HUES6 (cell line): Measurements from ENCODE around the gene PARD3.
"Not testable (repeated sequence)": the region's sequence is repeated elsewhere in the genome, so short reads cannot be mapped to it uniquely, and the experiment has no call there.

ENCODE experiments used
- H3K27ac ChIP-seq: 2 replicates; pipeline ENCODE4 v1.7.0; 2013; ENCODE audit warnings: low read depth, mild to moderate bottlenecking, low read length, inconsistent platforms
- H3K27me3 ChIP-seq: 2 replicates; pipeline ENCODE4 v1.6.1; 2013; ENCODE audit warnings: low read length; ENCODE audit not compliant: control insufficient read depth, insufficient read depth
- H3K36me3 ChIP-seq: 2 replicates; pipeline ENCODE4 v1.6.1; 2013; ENCODE audit warnings: low read length; ENCODE audit not compliant: control insufficient read depth, insufficient read depth
- H3K4me1 ChIP-seq: 2 replicates; pipeline ENCODE4 v1.6.1; 2013; ENCODE audit warnings: low read length; ENCODE audit not compliant: control insufficient read depth, insufficient read depth
- H3K4me3 ChIP-seq: 2 replicates; pipeline ENCODE4 v1.5.1; 2013; ENCODE audit warnings: low read depth, low read length
- H3K9ac ChIP-seq: one replicate; pipeline ENCODE4 v1.6.1; 2013; ENCODE audit warnings: mild to moderate bottlenecking, low read length
- H3K9me3 ChIP-seq: 2 replicates; pipeline ENCODE4 v1.6.1; 2013; ENCODE audit warnings: low read depth, low read length; ENCODE audit not compliant: control insufficient read depth, insufficient read depth

PARD3 gene

DNA sequence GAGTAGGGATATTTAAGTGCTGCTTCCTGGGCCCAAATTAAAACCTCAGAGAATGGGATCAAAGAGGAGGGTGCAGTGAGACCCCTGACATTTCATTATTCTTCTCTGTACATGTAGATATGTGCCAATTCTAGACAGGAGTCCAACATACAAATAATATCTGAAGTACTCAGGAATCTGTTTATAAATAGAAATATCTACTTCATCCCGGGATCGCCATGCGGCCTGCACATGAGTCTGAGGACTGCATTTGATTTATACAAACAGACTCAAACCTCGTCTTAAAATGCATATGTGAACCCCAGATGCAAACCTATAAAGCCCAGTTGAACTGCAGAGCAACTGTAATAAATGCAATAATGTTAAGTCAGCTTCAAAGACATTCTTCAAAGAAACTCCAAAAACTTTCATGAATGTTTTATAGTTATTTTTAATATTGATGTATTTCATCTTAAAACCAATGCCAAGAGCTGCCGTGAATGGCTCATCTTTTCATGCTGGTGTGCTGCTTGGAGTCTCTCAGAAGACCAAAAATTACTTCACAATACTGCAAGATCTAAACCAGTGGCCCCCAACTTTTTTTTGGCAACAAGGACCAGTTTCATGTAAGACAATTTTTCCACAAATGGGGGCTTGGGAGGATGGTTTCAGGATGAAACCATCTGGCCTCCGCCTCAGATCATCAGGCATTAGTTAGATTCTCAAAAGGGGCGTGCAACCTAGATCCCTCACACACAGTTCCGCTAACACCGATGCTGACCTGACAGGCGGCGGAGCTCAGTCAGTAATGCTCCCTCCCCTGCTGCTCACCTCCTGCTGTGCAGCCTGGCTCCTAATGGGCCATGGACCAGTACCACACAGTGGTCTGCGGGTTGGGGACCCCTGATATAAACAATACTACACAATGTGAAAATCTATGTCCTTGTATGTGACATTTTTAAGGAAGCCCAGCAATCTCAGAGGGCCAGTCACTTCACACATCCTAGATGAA lies 166.9 kb downstream of the PARD3 start:
- H3K4me1 ChIP-seq, result peaks cover 38% of the 10 kb centered on the region
- no peaks in the 10 kb centered on the region for H3K9me3 ChIP-seq
- no peak overlapping the region for H3K9ac ChIP-seq

DNA sequence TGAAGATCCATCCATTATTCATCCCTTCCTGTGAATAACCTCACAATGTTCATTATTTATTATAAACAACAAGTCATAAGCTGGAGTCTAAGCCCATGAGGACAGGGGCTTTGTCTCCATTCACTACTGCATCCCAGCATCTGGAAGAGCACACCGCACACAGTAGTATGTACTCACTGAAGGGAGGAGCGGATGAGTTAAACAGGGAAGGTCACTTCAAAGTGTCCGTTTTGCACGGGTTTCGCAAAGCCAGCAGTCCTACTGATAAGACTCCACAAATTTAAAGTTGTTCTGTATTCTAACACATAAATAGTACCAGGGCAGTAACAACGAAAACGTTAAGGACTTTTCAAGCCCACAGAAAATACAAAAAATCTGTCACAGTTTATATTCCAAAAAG lies 167.9 kb downstream of the PARD3 start:
- Histone ChIP-seq H3K4me1 (peaks cover 32% of the 10 kb centered on the region), H3K27ac (no peak overlapping the region), H3K9me3 (no peaks in the 10 kb centered on the region), H3K27me3 (no peaks in the 10 kb centered on the region), H3K4me3 (no peak overlapping the region), H3K9ac (no peak overlapping the region), H3K36me3 (no peaks in the 10 kb centered on the region)

More for the DNA sequence above, 166.9 kb downstream of the PARD3 start:
- H3K4me3 ChIP-seq, result no peak overlapping the region
- no peaks in the 10 kb centered on the region for H3K36me3 ChIP-seq
- H3K27me3 ChIP-seq, result no peaks in the 10 kb centered on the region
- no peak overlapping the region for H3K27ac ChIP-seq

DNA sequence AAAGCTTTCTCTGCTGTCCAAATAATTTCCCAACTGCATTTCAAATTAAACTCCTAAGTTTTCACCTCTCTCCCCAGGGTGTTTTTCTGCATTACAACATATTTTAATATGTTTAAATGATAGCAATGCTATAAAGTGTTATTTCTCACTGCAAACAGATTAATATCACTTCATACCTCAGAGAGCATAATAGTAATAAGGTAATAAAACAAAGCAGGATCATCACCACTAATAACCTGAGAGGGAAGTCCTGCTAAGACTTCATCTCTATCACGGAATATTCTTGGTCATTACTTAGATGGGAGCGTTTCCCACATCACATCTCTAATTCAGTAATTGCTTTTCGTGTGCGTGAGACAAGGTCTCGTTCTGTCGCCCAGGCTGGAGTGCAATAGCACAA lies 168.8 kb downstream of the PARD3 start:
- Histone ChIP-seq H3K4me3 (no peak overlapping the region), H3K4me1 (peaks cover 28% of the 10 kb centered on the region), H3K9me3 (no peaks in the 10 kb centered on the region), H3K9ac (no peak overlapping the region), H3K27me3 (no peaks in the 10 kb centered on the region), H3K27ac (no peak overlapping the region), H3K36me3 (no peaks in the 10 kb centered on the region)

DNA sequence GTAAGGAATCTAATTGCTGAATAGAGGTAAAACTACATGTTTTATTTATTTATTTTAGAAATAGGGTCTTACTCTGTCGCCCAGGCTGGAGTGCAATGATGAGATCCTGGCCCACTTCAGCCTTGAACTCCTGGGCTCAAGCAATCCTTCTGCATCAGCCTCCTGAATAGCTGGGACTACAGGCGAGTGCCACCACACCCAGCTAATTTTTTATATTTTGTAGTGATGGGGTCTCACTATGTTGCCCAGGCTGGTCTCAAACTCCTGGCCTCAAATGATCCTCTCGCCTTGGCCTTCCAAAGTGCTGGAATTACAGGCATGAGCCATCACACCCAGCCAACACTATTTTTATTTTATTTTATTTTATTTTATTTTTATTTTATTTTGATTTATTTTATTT lies 170.3 kb downstream of the PARD3 start:
- not testable (repeated sequence) for H3K27me3 ChIP-seq, H3K36me3 ChIP-seq, H3K27ac ChIP-seq, H3K4me3 ChIP-seq, H3K9ac ChIP-seq, H3K9me3 ChIP-seq
- H3K4me1 ChIP-seq, result peaks cover 24% of the 10 kb centered on the region

DNA sequence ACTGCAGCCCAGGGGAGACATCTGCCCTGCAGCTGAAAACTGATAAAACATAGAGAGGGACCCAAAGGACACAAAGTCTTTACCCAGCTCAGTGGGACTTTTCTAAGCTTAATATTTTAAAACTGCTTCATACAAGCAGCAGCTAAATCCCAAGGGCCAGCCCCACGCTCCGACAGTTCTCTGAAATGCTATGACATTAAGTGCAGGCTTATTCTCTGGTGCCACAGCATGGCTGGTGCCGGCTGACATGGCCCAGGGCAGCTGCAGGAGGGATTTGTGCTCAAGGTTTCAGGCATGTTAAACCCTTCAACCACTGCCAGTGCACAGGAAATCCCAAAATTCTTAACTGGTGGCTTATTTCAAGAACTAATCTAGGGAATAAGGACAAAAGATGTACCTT lies 170.9 kb downstream of the PARD3 start:
- Histone ChIP-seq H3K4me1 (peaks cover 21% of the 10 kb centered on the region), H3K9ac (no peak overlapping the region), H3K27me3 (no peaks in the 10 kb centered on the region), H3K9me3 (no peaks in the 10 kb centered on the region), H3K27ac (no peak overlapping the region), H3K36me3 (no peaks in the 10 kb centered on the region), H3K4me3 (no peak overlapping the region)

DNA sequence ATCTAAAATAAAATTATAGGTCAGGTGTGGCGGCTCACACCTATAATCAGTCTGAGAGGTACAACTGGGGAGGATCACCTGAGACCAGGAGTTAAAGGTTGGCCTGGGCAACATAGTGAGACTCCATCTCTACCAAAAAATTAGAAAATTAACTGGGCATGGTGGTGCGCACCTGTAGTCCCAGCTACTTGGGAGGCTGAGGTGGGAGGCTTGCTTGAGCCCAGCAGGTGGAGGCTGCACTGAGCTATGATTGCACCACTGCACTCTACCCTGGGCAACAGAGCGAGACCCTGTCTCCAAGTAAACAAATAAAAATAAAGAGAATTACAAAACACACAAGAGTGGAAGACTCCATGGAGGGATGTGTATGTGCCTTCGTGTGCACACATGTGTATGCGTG lies 171.5 kb downstream of the PARD3 start:
- H3K9ac ChIP-seq, result no peak overlapping the region
- no peak overlapping the region for H3K27ac ChIP-seq
- H3K27me3 ChIP-seq, result no peaks in the 10 kb centered on the region
- peaks cover 15% of the 10 kb centered on the region for H3K4me1 ChIP-seq
- no peaks in the 10 kb centered on the region for H3K9me3 ChIP-seq
- no peaks in the 10 kb centered on the region for H3K36me3 ChIP-seq
- H3K4me3 ChIP-seq, result no peak overlapping the region

DNA sequence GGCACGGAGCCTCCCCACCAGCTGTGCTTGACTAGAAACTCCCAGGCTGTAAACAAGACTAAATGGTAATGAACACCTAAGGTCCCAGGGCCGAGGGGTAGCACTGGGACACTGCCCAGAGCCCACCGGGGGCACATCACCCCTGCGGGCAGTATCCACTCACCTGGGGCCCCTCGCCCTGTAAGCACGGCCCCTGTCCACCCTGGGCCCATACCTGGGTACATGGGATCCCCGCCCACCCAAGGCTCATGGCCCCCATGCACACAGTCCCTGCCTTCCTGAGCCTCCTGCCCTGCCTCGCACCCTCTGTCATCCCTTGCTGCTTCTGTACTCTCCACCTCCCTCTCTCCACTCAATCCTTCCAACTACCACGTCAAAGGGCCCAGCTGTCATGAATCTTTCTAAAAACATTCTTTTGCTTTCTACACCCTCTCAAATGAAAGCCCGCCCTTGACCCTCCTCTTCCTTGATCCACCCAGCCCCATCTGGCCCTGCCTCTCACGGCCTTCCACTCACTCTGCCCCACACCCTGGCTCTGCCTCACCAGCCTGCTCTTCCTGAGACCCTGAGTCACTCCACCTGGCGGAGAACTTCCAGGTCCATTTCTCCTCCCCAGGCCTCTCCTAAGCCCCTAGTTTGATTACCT lies 173.1 kb downstream of the PARD3 start:
- Histone ChIP-seq H3K36me3 (no peaks in the 10 kb centered on the region), H3K9ac (no peak overlapping the region), H3K27me3 (no peaks in the 10 kb centered on the region), H3K4me1 (peaks cover 23% of the 10 kb centered on the region), H3K4me3 (no peak overlapping the region), H3K9me3 (no peaks in the 10 kb centered on the region), H3K27ac (no peak overlapping the region)

DNA sequence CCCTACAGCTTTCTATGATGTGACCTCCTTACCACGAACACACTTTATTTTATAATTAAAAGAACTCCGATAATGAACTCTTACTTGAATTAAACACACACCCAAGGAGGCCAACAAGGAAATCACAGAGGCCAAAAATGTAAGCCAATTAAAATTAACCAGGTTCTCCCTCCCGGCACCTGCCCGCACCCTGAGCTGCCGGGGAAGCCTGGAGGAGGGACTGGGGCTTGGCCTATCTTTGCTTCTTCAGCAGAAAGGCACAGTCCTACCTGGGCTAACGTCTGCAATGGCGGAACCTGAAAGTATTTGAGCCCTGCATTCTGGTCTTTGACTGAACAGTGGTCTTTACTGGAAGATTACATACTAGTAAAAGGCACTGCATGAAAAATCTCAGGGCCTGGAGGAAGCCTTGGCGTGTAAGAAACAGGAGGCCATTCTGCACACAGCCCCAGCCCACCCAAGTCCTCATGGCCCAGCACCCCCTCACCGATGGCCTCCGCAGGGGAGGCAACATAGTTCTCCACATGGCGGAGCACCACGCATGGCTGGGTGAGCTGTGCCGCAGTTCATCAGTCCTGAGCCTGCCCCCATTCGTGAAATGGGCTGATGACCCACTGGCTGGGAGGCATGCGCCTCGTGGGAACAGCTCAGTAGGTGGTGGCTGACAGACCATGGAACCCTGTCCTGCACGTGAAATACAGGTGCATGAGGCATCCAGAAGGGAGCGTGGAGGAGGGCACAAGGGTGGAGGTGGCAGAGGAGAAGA lies 173.8 kb downstream of the PARD3 start:
- no peak overlapping the region for H3K4me3 ChIP-seq
- H3K4me1 ChIP-seq, result peaks cover 28% of the 10 kb centered on the region
- H3K36me3 ChIP-seq, result no peaks in the 10 kb centered on the region
- H3K27me3 ChIP-seq, result no peaks in the 10 kb centered on the region
- no peak overlapping the region for H3K9ac ChIP-seq
- no peaks in the 10 kb centered on the region for H3K9me3 ChIP-seq
- no peak overlapping the region for H3K27ac ChIP-seq

DNA sequence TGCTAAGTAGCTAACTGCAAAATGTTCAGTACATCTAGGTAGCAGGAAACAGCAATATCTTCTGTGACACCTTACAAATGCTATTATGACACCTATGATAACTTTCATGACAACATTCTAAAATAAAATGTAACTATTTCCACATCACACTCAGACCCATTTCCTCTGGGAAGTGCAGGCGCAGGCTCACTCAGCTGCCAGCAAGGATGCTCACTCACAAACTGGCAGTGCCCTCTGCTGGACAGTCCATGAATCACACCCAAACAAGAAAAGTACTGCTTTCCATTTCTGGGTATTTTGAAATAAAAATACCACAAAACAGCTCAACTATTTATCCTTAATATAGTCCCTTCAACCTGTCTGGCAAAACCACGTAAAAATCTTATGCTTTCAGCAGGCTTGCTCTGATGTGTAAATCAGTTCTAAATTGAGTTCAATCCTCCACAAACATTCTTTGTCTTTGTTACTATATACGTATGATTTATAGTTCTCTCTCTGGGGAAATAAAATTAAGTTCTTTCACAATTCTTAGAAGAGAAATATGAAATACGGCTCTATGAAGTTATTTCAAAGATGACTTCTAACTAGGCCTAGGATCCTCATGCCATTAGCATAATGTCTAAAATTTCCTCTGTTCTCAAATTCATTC lies 176.6 kb downstream of the PARD3 start:
- no peaks in the 10 kb centered on the region for H3K27me3 ChIP-seq
- no peak overlapping the region for H3K27ac ChIP-seq
- peaks cover 28% of the 10 kb centered on the region for H3K4me1 ChIP-seq
- no peak overlapping the region for H3K9ac ChIP-seq
- H3K9me3 ChIP-seq, result no peaks in the 10 kb centered on the region
- no peaks in the 10 kb centered on the region for H3K36me3 ChIP-seq
- H3K4me3 ChIP-seq, result no peak overlapping the region

DNA sequence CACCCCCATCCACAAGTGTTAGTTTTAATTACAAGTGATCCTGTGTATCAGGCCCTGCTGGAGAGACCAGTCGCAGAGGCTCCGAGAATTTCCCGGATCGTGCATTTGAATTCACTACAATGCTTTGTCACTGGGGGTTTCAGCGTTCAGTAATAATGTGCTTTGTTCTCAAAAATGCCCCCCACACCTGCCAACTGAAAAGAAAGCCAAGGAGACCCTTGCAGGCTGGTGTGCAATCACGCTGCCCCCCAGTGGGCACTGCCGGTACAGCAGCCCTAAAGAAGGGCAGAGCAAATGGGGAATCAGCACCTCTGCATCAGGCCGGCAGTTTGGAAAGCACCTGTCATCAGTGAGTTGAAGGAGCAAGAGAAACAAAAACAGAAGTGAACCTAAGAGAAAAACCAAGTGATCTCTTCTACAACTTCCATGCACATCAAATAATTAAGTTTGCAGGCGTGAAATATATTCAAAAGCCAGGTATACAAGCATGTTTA lies 177.6 kb downstream of the PARD3 start:
- H3K36me3 ChIP-seq, result no peaks in the 10 kb centered on the region
- no peaks in the 10 kb centered on the region for H3K9me3 ChIP-seq
- peaks cover 23% of the 10 kb centered on the region for H3K4me1 ChIP-seq
- H3K27ac ChIP-seq, result no peak overlapping the region
- H3K27me3 ChIP-seq, result no peaks in the 10 kb centered on the region
- no peak overlapping the region for H3K4me3 ChIP-seq
- no peak overlapping the region for H3K9ac ChIP-seq
